ENCODE data around the gene S100A13.
"Not testable (repeated sequence)": the region's sequence is repeated elsewhere in the genome, so short reads cannot be mapped to it uniquely, and the experiment has no call there.

The S100A13 gene

DNA sequence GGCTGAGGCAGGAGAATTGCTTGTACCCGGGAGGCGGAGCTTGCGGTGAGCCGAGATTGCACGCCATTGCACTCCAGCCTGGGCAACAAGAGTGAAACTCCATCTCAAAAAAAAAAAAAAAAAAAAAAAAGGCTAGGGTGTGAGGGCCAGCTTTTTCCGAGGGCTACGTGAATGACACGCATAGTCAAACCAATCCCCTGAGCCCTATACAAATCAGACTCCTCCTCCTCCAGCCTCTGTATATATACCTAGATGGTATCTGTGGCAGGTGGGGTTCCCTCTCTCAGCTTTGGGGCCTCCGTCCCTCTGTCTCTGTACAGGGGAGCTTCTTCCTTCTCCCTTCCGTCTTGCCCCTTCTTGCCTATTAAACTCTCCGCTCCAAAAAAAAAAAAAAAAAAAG is 21.1 kb downstream of the S100A13 start:
- no peak for DNase-seq (ENCODE audit: low read depth)

DNA sequence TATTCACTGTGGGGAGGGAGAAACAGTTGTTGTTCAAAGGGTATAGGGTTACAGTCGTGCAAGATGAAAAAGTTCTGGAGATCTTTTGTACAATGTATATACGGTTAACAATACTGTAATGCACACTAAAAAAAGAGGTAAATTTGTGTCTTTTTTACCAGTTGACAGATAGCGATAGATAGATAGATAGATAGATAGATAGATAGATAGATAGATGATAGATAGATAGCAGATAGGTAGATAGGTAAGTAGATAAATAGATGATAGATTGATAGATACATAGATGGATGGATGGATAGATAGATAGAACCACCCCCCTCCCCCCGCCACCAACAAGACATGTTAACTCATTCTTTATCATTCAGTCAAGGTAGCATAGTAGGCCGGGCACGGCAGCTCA is 24.6 kb downstream of the S100A13 start:
- no peak for DNase-seq (ENCODE audit: low read depth)

DNA sequence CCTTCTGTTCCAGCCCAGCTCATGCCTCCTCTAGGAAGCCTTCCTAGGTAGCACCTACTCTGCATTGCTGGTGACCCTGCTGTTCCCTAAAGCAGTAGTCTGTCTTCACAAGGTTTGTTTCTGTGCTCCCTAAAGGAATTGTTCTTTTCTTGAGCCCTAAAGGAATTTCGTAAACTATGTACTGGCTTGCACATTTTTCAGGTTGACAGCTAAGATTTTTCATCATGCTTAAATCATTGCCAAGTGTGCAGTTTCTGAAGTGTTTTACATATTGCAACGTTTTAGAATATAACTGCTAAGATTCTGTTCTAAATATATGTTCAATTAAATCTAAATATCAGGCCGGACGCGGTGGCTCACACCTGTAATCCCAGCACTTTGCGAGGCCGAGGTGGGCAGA is 27.5 kb downstream of the S100A13 start:
- no peak for DNase-seq (ENCODE audit: low read depth)

DNA sequence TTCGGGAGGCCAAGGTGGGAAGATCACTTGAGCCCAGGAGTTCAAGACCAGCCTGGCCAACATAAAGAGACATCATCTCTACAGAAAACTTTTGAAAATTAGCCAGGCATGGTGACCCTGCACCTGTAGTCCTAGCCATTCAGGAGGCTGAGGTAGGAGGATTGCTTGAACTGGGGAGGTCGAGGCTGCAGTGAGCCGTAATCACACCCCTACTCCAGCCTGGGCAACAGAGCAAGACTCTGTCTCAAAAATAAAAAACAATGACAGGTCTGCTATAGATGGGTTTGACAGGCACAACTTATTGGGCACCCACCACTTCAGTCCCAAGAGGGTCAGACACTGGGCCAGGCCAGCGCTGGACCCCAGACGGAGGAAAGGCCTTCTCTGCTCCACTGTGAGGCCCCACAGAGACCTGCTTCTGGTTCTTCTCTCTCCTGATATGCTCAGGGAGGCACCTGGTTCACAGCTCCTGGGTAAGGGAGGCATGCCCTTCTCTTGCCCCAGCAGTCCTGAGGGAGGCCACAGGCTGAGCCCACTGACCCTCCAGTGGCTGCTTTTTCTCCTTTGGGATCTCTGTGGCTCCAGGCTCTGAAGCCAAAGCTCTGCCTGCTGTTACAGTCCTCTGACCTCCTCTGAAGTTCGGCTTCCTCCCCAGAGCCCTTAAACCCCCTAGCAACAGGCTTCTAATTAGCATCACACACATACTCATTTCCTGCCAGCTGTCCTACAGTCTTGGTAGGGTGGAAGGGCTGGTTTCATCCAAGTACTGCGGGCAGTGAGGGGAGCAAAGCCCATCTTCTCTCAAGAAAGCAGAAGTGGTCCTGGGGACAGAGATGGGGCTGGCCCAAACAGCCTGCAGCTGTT is 28.8 kb downstream of the S100A13 start:
- peak; percentile 66 for DNase-seq (ENCODE audit: low read depth)

DNA sequence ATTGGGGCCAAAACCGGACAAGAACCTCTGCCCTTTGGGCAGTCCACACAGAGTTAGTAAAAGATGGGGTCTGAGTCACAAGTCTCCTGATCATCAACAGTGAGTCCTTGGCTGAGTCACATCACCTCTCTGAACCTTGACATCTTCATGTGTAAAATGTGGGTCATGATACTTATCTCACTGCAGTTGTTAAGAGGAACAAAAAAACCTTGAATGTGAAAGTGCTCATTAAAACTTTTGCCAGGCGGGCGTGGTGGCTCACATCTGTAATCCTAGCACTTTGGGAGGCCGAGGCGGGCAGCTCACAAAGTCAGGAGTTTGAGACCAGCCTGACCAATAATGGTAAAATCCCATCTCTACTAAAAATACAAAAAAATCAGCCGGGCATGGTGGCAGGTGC is 30.1 kb downstream of the S100A13 start:
- peak; percentile 76 for DNase-seq (ENCODE audit: low read depth)

DNA sequence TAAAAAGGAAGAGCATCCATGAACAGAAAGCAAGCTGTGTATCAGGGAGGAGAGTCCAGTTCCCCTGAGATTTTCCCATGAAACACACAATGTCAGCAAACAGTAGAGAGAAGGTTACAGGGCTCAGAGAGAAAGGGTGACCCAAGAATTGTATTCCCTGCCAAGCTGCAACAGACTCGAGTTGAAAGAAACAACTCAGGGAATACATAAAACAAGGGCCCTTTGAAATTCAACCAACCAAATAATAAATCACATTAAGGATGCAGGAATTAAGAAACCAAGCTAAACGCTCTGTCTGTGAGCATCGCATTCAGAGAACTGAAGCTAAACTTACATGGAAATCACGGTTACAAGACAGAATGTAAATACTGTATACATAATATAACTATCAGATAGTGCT is 34.6 kb downstream of the S100A13 start:
- DNase-seq (ENCODE audit: low read depth): no peak

DNA sequence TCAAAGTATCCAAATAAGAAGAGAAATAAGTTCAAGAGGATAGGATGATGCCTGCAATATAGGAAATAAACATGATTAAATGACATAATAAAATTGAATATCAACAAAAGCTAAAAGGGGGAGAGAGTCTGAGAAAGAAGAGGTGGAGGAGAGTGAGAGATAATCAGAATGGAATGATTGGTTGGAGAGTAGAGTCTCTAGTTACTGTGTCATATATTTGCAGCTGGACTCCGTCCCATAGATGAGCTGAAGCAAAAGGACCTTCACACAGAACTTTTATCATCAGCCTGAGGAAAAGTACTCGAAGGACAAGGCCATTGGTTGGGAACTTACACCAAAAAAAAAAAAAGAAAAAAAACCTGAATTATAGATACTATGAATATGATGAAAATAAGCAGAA is 38.8 kb downstream of the S100A13 start:
- DNase-seq (ENCODE audit: low read depth): no peak

DNA sequence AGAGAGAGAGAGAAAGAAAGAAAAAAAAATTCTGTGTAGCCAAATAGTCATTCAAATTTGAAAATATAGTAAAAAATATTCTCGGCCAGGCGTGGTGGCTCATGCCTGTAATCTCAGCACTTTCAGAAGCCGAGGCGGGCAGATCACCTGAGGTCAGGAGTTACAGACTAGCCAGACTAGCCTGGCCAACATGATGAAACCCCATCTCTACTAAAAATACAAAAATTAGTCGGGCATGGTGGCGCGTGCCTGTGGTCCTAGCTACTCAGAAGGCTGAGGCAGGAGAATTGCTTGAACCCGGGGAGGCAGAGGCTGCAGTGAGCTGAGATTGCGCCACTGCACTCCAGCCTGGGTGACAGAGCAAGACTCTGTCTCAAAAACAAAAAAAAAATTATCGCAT is 39.3 kb downstream of the S100A13 start:
- not testable (repeated sequence) for DNase-seq (ENCODE audit: low read depth)

DNA sequence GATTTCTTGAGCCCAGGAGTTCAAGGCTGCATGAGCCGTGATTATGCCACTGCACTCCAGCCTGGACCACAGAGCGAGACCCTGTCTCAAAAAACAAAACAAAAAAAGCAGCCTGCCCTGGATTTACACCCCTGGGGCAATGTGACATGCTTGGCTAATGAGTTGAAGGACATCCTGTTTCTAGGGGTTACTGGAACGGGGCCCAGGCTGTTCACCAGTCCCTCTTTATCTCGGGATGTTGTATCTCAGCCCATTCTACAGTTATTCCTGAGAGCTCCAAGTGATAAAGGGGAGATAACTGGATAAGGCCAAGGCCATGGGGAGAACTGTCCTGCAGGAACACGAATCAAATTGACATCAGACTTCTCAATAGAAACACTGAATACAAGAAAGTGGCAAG is 40.0 kb downstream of the S100A13 start:
- DNase-seq (ENCODE audit: low read depth): no peak

DNA sequence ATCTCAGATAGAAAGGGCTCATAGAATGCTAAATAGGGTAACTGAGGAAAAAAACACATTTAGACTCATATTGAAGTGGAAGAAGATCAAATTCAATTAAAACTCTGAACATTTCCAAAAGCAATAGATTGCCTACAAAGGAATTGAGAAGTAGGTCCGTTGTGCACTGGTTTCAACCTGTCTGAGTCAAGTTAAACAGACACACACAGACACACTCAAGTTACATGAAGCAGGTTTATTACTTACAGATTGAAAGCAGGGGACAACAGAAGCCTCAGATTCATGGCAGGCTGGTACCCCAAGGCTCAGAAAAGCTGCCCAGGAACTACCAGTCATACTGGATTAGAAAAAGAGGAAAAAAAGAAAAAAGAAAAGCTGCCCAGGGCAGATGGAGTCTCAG is 41.0 kb downstream of the S100A13 start:
- no peak for DNase-seq (ENCODE audit: low read depth)

DNA sequence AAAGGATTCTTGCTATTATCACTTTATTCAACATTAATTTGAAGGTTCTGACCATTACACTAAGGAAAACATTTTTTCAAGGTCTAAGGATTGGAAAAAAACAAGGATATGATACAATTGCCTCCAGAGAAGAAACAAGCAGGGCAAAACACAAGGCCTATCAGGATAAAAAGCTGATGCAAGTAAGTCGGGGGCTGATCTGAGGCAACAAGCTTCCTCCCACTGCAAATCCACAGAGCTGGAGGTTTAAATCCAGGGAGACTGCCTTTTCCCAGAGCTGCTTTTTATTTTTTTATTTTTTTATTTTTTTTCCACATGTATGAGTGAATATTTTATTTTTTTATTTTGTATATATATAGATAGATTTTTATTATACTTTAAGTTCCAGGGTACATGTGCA is 42.3 kb downstream of the S100A13 start:
- DNase-seq (ENCODE audit: low read depth): no peak

DNA sequence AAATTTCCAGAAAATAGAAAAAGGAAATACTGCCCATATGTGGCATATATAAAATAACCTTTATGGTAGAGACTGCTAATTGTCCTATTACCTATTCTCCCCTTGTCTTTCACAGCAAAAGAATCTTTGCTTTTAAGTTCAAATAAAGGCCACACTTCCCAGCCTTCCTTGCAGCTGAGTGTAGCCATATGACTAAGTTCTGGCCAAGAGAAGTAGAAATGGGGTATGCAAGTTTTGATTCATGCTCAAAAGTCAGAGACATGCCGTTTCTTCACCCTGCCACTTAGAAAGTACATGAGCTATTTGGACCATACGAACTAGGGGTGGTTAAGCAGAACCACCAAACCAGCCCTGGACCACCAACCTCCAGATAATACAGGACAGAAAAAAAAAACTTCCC is 43.3 kb downstream of the S100A13 start:
- DNase-seq (ENCODE audit: low read depth): peak; percentile 62

DNA sequence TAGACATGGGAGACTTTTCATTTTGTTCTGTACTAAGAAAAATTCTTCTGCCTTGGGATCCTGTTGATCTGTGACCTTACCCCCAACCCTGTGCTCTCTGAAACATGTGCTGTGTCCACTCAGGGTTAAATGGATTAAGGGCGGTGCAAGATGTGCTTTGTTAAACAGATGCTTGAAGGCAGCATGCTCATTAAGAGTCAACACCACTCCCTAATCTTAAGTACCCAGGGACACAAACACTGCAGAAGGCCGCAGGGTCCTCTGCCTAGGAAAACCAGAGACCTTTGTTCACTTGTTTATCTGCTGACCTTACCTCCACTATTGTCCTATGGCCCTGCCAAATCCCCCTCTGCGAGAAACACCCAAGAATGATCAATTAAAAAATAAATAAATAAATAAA is 43.8 kb downstream of the S100A13 start:
- not testable (repeated sequence) for DNase-seq (ENCODE audit: low read depth)

DNA sequence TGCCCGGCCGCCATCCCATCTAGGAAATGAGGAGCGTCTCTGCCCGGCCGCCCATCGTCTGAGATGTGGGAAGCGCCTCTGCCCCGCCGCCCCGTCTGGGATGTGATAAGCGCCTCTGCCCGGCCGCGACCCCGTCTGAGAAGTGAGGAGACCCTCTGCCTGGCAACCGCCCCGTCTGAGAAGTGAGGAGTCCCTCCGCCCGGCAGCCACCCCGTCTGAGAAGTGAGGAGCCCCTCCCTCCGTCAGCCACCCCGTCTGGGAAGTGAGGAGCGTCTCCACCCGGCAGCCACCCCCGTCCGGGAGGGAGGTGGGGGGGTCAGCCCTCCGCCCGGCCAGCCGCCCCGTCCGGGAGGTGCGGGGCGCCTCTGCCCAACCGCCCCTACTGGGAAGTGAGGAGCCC is 44.5 kb downstream of the S100A13 start:
- not testable (repeated sequence) for DNase-seq (ENCODE audit: low read depth)

DNA sequence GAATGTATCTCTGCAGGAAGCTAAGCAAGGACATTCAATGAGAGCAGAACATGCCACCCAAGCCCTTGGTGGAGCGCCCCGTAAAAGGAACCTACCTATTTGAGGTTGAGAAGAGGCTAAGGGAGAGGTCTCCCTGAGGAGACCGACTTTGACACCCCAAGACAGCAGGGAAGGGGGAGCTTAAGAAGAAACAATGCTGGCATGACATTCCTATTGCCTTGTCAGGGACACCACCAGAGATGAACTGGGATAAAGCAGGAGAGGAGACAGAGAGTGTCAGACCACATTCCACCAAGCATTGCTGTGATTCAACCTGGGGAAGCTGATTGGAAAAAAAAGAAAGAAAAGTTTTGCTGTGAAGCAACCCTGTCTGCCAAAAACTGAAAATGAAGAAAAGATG is 48.4 kb downstream of the S100A13 start:
- DNase-seq (ENCODE audit: low read depth): no peak

DNA sequence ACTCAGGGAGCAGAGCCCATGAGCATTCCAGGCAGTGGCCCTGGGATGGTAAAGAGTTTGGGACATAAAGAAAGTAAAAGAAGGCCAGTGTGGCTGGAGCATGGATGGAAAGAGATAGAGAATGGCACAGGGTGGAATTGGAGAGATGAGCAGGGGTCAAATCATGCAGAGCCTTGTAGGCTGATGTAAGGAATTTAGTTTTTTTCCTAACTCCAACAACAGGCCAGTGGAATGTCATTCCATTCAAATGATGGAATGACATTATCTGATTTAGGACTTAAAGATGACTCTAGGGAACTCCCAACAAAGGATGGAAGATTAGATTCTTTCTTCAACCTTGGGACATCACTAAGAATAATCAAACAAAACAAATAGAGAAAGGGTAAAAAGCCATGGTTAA is 48.8 kb downstream of the S100A13 start:
- no peak for DNase-seq (ENCODE audit: low read depth)

DNA sequence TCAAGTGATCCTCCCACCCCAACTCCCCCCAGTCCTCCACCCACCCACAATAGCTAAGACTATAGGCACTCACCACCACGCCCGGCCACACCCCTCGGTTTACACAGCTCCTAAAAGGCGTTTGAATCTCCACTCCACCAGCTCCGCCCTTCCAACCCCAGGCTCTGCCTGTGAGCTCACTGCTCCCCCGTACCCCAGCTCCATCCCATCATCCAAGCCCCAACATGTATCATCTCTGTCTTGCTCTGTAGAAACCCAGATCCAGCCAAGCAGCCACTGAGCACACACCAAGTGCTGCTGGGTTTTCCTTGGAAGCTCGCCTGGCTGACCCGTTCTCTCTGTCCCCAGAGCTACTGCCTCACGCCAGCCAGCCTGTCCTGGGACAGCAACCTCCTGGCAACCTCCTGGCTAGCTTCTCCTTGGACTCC is 49.7 kb downstream of the S100A13 start:
- no peak for DNase-seq (ENCODE audit: low read depth)

DNA sequence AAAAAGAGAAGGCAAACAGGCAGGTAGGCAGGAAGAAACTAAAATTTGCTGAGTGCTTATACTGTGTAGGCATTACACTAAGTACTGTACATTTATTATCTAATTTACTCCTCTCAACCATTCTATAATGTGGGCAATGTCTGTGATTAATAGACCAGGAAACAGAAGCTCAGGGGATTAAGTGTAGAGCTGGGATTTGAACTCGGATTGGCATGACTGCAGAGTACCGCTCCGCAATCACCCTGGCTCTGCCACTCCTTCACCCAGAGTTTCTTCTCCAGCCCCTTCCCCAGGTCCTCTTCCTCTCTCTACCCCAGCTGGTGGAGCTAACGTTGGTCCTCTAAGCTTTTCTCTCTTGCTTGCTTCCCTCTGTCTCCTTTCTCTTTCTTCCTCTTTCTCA is 50.2 kb downstream of the S100A13 start:
- no peak for DNase-seq (ENCODE audit: low read depth)

DNA sequence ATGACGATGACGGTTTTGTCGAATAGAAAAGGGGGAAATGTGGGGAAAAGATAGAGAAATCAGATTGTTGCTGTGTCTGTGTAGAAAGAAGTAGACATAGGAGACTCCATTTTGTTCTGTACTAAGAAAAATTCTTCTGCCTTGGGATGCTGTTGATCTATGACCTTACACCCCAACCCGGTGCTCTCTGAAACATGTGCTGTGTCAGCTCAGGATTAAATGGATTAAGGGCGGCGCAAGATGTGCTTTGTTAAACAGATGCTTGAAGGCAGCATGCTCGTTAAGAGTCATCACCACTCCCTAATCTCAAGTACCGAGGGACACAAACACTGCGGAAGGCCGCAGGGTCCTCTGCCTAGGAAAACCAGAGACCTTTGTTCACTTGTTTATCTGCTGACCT is 51.8 kb downstream of the S100A13 start:
- DNase-seq (ENCODE audit: low read depth): not testable (repeated sequence)

DNA sequence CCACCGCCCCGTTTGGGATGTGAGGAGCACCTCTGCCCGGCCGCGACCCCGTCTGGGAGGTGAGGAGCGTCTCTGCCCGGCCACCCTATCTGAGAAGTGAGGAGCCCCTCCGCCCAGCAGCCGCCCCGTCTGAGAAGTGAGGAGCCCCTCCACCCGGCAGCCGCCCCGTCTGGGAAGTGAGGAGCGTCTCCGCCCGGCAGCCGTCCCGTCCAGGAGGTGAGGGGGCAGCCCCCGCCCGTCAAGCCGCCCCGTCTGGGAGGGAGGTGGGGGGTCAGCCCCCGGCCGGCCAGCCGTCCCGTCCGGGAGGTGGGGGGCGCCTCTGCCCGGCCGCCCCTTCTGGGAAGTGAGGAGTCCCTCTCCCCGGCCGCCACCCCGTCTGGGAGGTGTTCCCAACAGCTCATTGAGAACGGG is 52.2 kb downstream of the S100A13 start:
- not testable (repeated sequence) for DNase-seq (ENCODE audit: low read depth)

DNA sequence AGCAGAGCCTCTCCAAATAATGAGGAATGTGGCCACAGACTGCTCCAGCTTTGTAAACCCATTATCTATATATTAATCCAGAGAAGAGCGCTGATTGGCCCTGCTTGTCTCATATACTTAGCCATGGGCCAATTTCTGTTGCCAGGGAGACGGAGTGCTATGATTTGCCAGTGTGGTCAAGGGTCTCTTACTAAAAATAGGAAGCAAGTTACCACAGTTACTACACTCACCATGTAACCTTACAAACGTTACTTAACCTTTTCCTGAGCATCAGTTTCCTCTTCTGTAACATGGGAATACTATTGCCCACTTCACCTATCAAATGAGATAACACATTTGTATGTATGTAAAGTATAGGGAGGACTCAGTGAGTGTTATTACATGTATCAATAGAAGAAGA is 54.0 kb downstream of the S100A13 start:
- no peak for DNase-seq (ENCODE audit: low read depth)

DNA sequence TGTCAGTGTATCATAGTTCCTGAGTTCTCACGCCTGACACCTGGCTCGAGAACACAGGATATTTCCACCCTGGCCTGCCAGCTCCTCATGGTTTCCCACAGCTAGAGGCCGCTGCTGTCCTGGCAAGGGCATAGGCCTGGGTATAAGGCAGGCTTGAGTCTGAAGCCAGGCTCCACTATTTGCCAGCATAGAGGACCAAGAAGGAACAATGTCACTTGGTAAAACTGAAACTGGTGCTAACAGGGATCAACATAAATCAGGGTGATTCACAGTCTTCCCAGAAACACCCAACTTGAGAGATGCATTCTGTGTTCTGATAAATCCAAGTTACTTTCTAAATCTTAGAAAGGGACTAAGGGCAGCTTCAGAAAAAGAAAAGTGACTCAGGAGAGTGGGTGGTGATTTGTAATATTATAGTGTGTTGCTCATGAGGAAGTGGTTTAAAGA is 54.7 kb downstream of the S100A13 start:
- peak; percentile 77 for DNase-seq (ENCODE audit: low read depth)

DNA sequence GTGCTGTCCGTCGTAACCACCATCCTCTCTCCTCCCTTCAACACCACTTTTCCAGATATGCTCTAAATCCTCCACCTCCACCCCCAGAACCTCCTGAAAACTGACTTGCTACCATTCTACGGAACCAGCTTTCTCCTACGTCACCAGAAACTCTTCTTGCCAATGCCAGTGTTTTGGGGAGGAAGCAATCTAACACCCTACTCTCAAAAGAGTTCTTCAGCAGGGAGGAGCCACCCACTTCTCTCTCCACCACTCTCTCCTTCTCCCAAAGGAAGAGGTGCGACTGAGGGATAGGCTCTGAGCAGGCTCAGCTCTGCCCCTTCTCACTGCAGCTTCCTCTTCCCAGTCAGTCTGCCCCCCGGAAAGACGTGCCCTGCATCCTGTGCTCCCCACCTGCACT is 55.6 kb downstream of the S100A13 start:
- DNase-seq (ENCODE audit: low read depth): no peak

DNA sequence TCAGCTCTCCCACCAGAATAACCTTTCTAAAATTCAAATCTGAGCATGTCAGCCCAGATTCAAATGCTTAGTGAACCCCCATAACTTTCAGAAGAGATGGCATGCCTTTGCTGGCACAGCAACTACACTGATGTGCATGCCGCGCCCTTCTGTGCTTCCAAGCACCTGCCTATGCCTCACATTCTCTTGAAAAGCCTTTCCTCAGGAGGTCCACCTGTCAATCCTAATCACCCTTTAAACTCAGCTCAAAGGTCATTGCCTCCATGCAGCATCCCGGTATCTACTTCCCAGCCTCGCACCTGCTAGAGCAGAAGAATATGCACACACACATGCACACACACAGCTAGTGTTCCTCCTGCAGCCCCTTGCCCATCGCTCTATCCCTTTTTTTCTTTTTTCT is 56.4 kb downstream of the S100A13 start:
- no peak for DNase-seq (ENCODE audit: low read depth)
